Stimulated activated CD8-positive, alpha-beta memory T cell treated with anti-CD3 and anti-CD28 coated beads, Interleukin-12 subunit alpha, Interleukin-12 subunit beta, amount 100 ng/mL, for 1 hour (primary cell): ENCODE data around the gene KCNIP1.

ENCODE experiments used
- DNase-seq: peaks from one replicate; pipeline ENCODE4 v3.0.0-alpha.2; 2020; ENCODE audit warnings: low read depth

Gene KCNIP1

DNA sequence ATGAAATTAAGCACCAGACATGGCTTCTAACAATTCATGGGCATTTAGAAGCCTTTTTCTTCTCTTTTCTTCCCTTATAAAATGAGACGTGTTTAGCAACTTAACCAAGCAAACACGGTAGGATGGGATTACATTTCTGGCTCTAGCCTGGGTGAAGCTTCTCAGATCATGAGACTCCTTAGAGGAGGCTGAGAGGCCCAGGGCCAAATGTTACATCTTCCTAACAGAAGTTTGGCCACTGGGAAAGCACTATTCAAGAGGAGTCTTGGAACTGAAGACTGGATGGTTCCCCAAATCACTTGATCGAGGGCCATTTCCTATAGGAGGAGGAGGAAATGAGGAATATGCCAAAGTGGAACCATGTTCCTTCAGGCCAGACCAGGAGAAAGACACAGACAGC is 281.6 kb downstream of the KCNIP1 start:
- DNase-seq = no peak
